Hepatic stellate cell (primary cell): ENCODE measurements around the gene DAB2.

Experiments
- DNase-seq: peaks from one replicate; pipeline ENCODE4 v3.0.0; 2011; ENCODE audit warnings: low spot score

DAB2 gene

DNA sequence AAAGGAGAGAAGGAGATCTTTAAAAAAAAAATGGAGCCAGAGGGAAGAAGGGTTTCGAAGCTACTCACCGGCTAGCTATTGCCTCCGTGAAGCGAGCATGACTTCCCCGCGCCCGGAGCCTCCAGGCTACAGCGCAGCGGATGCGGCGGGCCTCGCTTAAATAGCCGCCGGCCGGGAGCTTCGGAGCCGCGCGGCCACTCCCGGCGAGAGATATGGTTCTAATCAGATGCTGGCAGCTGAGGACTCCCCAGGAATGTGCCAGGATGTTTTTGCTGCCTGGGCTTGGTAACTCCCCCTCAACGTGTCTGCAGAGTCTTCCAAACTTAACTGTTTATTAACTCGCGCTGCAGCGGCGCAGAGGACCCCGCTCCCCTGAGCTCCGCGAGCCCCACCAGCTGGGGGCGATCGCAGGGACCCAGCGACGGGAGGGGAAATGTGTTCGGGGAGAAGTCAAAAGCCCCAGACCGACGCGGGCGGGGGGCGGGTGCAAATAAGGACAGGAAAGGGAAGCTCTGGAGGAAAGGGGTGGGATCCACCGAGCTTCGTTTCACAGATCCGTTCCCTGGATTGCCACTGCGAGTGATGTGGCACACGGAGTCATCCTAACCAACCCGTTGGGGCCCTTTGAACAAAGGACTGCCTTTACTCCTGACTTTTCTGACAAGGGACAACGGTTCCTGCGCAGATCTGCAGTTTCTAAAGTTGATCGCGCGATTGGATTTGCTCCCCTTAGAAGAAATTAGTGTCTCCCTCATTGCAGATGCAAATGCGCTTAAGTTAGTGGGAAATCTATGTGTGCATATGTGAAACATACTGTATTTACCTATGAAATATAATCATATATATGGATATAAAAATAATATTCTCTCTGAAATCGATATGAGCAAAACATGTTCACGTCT lies at the start of gene DAB2:
DAB2 (minus strand) TSS at position 245 of the 902 bp plus-strand sequence. CDS start 30,660 bp downstream, outside the sequence.
- DNase-seq = peak; percentile 89

DNA sequence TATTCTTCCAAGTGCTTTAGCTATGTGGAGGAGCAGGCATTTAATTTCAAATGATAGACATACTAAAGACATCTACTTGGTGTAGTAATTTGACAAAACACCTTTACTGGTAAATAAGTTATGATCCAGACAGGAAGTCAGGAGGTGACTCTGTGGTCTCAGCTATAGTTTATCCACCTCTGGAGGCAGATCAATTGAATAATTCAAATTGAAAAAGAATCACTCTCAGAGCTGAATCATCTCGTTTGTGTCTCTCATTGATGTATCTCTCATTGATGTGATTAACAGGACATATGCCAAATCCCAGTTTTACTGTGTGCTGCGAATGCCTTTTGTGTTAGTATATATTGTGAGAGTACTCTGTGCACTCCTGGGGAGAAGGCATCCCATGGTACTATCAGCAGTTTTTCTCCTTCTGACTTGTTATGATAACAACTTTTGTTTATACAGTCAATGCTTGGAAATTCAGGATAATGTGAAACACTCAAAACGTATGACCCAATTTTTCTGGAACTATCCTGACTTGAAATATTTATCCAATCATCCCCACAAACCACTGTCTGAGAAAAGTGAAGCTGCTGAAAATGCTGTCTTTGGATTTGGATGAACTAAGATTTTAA lies 48.5 kb upstream of the DAB2 start:
- peak; percentile 24 for DNase-seq

DNA sequence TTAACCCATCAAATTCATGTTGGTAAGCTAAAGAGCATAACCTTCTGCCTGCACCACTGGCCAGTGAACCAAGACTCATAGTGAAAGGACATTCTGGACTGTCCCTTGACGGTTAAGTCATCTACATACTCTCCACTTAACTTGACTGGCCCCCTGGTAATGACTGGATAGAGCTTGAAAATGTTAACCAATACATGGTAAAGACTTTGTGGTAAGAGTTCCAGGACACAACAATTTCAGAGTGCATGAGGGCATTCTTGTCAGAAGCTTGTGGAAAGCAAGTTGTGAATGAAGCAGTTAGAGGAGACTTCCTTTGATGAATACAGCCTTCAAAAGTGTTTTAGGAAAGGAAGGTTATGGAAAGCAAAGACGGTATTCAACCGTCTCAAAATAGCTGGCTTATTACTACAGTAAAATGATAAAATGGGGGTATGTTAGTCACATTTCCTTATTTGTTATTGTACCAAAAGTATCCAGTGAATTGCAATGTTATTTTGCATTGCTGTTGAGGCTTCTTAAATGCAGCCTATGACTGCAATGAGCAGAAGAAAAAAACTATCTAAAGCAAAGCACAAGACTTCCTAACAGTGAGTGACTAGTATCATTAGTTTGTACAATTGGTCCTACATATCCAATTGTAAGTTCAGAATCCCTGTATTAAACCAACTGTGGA lies 47.2 kb upstream of the DAB2 start:
- no peak for DNase-seq

DNA sequence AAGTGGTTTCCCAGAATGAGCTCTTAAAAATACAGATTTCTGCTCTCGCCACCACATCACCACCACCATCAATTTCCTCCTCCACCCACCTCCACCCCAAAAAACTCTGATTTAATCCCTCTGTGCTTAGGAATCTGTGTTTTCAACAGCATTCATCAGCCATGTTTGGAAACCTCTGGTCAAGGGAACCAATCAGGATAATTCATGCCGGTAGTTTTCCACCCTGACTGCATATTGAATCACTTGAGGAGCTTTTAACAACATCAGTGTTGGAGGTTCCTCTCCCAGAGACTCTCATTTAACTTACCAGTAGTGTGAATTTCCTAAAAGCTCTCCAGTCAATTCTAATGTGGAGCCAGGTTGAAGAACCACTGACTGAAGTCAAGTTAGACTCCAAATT lies 46.0 kb upstream of the DAB2 start:
- no peak for DNase-seq

DNA sequence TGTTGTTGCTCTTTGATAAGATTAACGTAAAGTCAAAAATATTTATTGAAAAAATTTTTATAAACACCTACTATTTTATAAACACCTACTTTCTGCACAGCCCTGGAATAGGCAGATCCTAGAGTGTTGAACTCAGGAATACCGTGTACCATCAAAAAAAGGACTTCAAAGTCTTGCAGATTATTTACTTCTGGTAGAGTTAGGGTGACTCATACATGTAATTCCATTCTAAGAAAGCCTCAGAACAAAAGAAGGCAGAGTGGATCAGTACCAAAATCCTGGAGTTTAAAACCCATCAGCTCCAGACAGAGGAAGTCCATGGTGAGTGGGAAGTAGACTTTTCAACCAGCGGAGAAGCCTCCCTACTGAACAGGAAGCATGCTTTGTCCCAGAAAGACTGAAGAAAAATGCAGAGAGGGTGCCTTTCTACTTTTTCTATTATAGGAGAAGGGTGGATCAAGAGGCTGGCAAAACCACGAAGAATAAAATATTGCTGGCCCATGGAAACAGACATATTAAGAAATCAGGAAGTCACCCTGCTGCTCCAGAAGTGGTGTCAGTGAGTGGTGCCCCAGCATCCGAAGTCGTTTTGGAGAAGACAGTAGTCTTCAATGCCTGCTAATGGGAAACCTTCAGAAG lies 45.1 kb upstream of the DAB2 start:
- DNase-seq = no peak

DNA sequence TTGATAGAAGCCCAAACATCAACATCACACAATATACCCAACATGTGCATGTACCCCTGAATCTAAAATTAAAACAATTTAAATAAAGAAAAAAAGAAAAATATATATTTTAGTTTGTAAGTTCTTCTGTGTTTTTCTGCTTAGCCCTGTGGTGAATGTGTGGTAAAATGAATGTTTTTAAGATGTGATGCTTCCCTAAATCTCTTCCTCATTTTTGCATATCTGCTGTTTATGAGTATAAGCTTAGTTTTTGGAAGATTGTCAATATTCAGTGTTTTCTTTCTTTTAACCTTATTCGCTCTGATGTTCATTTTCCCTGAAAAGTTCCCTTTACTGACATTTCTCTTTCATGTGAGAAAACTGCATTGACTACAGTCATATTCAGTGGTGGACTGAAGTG lies 44.4 kb upstream of the DAB2 start:
- DNase-seq = no peak

DNA sequence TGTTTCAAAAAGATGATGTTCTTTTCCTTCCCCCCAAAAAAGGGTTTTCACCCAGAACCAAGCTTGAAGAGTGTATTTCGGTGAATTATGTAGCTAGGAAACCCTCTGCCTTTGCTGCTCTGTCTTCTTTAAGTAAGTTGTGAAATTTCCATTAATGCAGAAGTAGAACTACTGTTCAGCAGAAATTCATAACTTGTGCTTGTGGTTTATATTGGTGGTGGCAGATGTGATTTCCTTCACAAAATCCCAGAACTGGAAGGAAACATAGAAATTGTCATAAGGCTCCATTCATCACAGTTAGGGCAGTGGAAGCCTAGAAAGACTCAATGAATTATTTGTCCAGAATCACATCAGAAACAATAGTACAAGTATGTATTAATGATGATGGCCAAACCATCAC lies 42.1 kb upstream of the DAB2 start:
- DNase-seq = no peak

DNA sequence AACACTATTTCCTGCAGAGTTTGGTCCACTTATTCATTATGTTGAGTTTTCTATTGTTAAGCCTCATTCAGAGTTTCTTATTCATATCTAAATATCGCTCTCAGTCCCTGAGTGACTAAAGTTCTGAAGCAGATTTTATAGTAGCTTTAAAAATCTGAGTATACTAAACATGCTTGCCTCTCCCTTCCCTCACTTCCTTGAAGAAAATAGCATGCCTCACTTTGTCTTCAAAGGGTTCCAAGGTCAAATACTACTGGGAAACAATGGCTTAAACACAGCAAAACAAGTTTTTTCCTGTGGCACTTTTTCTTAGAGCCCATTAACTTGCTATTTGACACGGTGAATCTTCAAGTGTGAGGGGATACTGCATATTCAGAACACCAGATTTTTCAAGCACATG lies 41.1 kb upstream of the DAB2 start:
- no peak for DNase-seq

DNA sequence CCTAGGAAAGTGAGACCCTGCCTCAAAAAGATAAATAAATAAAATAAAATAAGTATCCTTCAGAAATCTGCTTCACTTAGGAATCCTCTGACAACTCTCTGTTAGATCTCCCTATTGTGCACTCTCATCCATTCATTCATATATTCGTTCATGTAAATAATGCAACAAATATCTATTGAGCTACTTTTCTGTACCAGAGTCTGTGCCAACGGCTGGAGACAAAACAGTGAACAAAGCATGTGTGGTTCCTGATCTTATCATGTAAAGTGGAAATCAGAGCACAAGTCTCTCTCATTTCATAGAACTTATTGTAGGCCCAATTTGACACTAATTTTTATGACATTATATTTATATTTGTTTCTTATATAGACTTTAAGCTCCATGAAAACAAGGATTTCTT lies 40.3 kb upstream of the DAB2 start:
- DNase-seq = no peak

DNA sequence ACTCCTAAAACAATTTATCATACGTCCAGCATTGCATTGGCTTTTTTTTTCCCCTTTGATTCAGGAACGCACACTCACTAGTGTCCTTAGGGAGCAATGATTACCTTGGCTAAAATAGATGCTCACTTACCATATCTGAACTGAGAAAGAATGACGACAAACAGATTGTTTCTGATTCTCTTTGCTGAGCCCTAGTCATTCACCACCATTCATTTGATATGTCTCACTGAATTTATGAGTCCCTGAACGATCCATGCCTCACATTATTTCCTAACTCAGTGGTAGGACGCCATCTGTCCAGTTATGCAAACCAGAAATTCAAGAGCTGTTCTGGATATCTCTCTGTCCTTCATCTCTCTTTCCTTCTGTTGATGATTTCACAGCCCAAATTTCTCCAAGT lies 39.3 kb upstream of the DAB2 start:
- DNase-seq = no peak

DNA sequence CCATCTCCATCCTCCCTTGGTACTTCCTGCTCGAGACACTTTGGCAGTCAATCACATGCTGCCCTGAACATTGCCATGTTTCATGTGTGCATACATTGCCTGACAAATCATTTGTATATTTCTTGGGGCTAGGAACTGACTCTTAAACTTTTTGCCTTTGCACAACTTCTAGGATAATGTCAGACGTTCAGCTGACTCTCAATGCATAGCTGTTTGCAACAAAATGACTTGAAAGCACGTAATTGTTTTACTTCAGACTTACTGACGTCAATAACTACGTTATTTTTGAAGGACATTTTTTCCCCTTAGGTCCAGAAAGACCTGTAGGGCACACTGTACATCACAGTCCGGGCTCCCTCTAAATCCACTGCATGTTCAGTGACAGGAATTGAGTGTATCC lies 37.4 kb upstream of the DAB2 start:
- DNase-seq = no peak

DNA sequence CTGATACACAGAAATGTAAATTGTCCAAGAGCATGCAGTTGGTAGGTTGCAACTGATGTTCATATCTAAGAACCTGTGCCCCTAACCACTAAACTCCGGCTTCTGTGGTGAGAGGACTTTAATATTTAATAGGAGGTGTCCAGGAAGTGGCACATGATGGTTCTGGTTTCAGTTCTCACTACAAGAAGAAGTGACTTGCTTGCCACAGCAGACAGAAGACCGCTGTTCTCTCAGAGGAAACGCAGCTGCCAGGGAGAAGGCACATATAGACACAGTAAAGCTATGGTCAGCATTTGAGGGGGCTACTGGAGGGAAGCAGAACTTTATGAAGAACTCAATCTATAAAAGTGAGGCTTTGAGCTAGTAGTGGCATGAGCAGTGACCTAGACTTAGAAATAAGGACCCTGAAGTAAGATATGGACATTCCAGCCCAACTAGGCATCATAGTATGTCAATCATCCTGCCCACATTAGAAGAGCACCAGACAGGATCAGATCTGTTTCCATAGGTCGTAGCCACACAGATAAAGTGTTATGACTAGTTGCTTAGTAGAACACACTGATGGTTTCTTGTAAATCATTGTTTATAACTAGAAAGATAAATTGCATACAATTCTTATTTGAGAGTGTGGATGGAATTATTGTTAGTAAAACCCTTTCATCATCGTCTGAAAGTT lies 36.4 kb upstream of the DAB2 start:
- no peak for DNase-seq

DNA sequence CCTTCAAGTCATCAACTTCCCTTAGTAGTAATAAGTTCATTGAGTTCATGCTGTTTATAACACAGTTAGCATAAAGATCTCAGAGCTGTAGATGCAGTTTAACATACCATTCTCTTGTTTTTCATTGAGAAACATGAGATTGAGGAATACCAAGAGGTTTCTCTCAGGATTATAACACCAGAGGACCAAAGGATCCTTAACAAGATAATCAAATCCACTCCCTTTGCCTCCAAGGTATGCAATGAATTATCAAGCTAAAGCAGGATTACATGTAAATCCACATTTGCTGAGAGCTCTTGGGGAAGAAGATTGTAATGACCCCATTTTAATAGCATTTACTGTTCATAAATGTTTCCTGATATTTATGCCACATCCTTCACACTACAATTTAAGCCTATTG lies 35.1 kb upstream of the DAB2 start:
- no peak for DNase-seq

DNA sequence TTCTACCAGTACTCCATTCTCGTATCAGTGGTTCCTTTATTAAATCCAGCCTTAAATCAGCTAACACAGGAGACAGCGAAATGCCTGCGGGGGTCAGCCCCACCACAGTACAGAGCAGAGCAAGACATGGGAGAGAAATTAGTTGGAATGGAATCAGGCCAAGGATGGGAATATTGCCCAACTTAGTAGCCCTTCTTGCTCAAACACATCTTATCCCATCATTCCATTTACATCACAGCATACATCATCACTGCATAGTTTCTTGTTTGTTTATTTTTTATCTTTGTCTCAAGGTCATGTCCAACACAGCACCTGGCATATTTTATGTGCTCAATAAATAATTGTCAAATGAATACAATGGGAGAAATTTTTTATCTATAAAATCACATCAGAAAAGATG lies 34.3 kb upstream of the DAB2 start:
- no peak for DNase-seq

DNA sequence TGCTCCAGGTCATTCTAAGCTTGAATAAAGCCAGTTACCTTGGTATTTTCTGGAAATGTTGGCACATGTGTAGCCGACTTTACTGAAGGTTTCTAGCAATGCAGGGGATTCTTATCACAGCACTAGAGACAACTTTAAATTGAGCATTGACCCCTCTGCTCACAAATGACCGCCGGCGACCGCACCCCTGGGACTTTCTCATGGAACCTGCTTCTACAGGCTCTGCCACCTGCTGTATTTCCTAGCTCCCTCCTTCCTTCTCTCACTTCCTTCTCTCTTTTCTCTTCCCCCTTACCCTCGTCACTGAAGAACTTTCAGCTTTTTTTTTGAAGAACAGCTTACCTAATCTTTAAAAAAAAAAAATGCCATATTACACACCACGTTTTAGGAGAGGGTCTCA lies 30.9 kb upstream of the DAB2 start:
- no peak for DNase-seq

DNA sequence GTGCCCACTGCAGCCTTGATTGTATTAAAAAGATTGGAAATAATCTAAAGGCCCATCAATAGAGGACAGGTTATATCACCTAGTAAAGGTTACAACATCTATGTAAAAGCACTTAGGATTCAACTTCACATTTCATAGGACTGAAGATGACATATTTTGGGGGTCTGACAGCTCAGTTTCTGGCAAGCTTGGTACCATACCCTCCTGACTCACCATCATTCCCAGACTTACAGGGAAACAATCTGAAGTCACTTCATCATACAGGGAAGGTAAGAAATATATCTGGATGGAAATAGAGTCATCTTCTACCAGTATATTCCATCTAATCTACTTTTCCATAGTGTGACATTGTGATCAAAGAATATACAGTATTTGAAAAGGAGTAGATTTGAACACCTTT lies 28.8 kb upstream of the DAB2 start:
- no peak for DNase-seq

DNA sequence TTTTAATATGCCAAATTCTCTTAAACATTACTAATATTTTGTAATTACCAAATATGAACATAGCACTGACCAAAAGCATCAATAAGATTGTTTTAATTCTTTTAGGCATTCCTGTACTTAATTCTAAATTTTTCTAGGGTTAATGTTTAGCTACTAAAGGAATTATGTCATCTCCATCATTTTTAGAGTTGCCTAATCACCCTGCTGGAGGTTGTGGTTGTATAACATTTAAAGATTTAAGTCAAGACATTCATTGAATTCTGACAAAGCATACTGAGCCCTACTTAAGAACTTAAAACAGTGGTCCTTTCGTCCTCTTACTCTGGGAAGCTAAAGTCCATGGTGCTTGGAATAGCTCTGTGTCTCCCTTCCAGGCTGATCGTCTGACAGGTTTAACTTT lies 28.1 kb upstream of the DAB2 start:
- no peak for DNase-seq

DNA sequence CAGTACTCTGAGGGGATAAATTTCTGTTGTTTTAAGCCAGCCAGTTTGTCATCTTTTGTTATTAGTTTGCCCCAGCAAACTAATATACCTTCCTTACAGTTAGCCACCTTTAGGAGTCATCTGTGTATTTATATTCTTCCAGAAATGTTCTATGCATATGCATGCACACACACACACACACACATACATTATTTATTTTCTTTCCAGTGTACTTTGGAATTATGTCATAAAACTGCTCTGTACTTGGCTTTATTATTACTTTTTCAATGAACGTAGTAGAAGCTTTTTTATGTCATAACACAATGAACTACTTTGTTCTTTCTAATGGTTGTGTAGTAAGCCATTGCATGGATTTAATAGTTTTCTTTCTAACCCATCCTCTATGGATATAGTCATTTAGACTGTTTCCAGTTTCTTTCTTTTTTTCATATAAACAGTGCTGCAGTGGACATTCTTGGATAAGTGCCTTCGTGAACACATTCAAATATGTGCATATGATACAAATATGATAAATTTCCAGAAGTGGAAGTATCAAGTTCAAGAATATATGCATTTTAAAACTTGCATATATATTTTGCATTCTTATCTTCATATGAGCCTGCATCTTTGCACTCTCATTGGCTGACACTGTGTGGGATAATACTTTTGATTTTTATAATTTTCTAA lies 26.6 kb upstream of the DAB2 start:
- DNase-seq = no peak

DNA sequence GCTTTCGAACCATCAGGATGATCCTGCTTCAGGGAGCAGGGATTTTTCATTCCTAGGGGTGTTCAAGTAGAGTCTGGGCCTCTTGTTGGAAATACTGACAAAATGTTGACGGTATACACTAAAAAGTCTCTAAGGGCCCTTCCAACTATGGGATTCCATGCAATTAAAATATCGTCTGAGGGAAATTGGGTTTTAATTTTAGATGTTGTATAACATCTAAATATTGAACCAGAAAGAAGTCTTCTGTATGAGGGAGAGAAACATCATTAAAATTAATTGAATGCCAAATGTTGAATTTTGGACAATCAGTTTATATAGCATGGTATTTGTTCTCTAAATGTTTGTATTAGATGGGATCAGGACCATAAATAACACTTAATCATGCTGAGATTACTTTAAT lies 25.7 kb upstream of the DAB2 start:
- no peak for DNase-seq

DNA sequence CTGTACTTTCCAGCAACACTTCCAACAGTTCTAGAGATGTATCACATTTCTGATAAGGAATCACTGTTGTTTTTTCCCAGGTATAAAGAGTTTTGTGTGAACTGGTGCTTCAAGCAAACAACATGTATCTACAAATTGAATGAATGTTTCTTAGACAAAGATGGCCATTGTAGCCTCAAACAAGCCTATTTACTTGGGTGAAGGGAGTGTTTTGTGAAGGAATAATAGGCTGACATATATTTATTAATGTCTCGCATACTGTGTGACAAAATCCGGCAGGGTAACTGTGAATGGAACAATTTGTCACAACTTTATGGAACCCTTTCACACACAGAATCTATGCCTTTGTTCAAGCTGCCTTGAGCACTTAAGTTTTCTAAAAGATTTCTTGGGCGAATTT lies 24.8 kb upstream of the DAB2 start:
- DNase-seq = no peak

DNA sequence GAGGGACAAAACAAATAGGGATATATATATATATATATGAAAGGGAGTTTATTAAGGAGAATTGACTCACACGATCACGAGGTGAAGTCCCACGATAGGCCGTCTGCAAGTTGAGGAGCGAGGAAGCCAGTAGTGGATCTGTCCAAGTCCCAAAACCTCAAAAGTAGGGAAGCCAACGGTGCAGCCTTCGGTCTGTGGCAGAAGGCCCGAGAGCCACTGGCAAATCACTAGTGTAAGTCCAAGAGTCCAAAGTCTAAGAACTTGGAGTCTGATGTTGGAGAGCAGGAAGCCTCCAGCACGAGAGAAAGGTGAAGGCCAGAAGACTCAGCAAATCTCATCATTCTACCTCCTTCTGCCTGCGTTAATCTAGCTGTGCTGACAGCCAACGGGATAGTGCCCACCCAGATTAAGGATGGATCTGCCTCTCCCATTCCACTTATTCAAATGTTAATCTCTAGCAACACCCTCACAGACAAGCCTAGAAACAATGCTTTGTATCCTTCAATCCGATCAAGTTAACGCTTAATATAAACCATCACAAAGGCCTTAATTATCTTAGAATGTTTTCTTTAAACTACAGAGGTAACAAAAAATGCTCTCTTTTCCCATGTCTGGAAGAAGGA lies 23.8 kb upstream of the DAB2 start:
- no peak for DNase-seq
